GM21381 (cell line): ENCODE results near the gene TMEM98.
"Not testable (repeated sequence)": the region's sequence is repeated elsewhere in the genome, so short reads cannot be mapped to it uniquely, and the experiment has no call there.

ENCODE experiments used
- ATAC-seq: cut with Tn5 transposase; IDR thresholded peaks from one replicate; pipeline ENCODE4 v1.9.1; 2021; ENCODE audit warnings: mild to moderate bottlenecking, moderate library complexity; ENCODE audit not compliant: unreplicated experiment

The TMEM98 gene

DNA sequence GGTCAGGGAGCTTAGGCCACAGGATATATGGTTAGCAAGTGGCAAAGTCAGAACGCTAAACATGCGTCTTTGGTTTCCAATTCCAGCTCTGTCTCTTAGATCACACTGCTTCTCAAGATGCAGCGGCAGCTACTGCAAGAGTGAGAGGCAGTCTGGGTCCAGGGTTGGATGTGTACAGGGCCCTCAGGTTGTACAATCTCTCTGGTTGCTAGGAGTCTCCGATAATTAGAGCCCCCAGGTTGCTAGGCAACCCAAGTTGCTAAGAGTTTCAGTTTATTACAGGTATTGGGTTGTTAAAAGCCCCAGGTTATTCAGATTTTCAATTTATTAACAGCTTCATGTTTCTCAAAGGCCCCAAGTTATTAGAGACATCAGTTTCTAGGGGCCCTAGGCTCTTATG lies 48.2 kb downstream of the TMEM98 start:
- no peak for ATAC-seq

DNA sequence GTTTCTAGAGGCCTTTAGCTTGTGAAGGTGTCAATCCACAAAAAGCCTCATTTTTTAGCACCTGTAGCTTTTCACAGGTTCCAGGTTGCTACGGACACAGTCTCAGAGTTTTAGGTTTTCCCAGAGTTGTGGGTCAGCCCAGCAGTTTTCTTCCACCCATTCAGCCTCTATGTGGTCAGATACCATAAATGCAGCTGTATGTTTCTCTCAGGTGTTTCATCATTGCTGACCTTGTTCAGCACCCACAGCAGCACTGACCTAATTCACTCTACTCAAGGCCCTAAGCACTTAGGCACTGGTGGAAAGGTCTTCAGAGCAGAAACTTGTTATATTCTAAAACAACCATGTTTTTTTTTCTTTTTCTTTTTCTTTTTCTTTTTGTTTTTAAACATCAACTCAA lies 48.7 kb downstream of the TMEM98 start:
- ATAC-seq: no peak

DNA sequence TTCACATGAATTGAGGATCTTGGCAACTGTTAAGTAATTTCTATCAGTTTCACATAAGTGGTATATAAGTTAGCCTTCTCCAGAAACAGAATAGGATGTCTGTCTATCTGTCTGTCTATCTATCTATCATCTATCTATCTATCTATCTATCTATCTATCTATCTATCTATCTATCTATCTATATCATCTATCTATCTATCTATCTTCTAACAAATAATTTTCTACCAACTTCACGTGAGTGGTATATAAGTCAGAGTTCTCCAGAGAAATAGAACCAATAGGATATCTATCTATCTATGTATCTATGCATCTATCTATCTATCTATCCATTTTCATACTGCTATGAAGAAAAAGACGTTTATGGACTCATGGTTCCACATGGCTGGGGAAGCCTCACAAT lies 52.3 kb downstream of the TMEM98 start:
- ATAC-seq: no peak

DNA sequence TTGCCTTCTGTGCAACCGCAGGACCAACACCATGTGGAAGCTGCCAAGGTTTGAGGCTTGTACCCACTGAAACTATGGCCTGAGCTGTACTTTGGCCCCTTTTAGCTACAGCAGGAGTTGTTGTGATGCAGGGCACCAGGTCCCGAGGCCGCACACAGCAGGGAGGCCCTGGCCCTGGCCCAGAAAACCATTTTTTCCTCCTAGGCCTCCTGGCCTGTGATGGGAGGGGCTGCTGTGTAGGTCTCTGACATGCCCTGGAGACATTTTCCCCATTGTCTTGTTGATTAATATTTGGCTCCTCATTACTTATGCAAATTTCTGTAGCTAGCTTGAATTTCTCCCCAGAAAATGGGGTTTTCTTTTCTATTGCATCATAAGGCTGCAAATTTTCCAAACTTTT lies 53.7 kb downstream of the TMEM98 start:
- ATAC-seq: not testable (repeated sequence)

DNA sequence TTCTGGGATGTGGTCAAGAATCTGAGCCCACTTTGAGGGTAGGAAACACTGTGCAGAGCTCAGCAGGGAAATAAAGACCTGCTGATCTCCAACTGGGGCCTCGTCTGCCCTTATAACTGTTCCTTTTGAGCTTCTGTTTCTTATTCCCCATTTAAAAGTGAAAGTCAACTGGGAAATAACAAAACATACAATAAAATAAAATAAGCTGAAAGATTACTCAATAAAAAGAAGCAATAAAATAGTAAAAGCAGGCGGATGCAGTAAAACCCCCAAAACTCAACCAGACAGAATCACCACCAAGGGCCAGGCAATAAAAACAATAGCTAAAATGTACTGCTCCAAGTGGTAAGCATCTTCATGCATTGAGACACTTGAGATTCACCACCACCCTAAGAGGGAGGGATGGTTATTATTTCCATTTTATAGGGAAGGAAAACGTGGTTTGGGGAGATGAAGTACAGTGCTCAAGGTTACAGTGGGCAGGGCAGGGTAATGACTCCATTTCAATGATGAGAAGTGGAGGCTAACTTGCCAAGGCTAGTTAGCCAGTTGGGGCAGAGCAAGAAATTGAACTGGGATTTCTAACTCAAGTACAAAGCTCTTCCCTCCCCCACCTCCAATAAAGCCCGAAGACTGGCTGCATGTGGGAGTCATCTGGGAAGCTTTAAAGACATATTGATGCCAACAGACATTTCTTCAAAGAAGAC lies 57.2 kb downstream of the TMEM98 start:
- ATAC-seq: no peak

DNA sequence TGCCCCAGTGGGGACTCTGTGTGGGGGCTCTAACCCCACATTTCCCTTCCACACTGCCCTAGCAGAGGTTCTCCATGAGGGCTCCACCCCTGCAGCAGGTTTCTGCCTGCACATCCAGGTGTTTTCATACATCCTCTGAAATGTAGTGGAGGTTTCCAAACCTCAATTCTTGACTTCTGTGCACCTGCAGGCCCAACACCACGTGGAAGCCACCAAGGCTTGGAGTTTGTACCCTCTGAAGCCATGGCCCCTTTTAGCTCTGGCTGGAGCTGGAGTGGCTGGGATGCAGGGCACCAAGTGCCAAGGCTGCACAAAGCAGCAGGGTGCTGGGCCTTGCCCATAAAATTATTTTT lies 59.5 kb downstream of the TMEM98 start:
- not testable (repeated sequence) for ATAC-seq

DNA sequence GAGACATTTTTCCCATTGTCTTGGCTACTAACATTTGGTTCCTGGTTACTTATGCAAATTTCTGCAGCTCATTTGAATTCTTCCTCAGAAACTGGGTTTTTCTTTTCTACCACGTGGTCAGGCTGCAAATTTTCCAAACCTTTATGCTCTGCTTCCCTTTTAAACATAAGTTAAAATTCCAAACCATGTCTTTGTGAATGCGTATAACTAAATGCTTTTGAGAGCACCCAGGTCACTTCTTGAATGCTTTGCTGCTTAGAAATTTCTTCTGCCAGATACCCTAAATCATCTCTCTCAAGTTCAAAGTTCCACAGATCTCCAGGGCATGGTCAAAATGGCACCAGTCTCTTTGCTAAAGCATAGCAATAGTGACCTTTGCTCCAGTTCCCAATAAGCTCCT lies 59.9 kb downstream of the TMEM98 start:
- ATAC-seq: not testable (repeated sequence)

DNA sequence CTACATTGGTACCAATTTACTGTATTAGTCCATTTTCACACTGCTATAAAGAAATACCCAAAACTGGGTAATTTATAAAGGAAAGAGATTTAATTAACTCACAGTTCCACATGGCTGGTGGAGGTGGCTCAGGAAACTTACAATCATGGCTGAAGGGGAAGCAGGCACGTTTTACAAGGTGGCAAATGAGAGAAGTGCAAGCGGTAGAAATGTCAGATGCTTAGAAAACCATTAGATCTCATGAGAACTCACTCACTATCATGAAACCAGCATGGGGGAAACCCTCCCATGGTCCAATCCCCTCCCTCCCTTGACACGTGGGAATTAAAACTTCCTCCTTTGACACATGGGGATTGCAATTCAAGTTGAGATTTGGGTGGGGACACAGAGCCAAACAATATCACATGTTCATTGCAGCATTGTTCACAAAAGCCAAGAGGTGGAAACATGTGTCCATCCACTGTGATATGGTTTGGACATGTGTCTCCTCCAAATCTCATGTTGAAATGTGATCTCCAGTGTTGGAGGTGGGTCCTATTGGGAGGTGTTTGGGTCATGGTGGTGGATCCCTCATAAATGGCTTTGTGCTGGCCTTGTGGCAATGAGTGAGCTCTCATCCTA lies 60.6 kb downstream of the TMEM98 start:
- ATAC-seq: no peak

DNA sequence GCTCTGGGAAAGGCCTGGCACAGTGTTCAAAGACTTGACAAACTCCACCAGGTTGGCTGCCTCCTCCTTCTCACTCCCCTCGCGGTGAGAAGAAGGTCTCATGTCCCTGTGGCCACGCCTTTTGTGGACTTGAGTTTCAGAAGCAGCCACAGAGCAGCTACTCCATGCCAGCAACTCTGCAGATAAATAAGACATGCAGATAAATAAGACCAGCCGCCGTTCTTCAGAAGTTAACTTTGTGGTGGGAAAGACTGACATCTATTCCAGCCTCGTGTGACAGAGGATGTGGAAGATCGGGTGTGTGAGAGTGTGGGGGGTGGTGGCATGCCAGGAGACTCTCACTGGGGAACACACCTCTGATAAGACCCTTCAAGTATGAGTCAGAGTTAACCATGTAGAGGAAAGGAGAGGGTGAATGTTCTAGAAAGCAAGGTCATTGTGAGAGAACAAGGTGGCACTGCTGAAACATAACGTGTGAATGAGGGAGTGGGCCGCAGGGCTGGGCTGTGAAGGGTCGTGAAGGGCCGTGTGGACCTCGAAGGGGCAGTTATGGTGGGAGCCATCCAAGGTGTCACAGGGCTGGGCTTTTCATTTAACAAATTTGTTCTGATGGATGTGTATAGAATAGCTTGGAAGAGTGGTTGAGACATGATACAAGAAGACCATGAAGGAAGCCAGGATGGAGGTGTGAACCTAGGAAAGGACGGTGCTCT lies 64.5 kb downstream of the TMEM98 start:
- ATAC-seq: no peak

DNA sequence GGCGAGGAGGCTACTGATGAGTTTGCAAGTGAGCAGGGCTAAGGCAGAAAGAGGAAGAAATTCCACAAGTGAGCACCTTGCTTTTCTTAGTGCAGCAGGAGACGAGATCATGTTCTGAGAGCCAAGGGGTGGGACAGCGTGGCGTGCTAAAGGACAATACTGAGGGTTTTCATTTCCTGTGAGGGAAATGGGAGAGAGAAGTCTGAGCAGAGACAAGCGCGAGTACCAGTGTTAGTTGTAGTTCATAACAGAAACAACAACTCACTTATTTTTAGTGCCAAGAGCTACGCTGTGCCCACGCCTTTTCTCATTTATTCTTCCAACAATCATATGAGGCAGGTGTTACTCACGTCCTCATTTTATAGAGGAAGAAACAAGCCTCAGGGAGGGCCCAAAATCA lies 66.0 kb downstream of the TMEM98 start:
- ATAC-seq: no peak
